Measurements from ENCODE around the gene FHAD1. TPM values are rescaled to one million over a fixed set of nuclear protein-coding genes. Genes with fewer than 3 reads are reported as not detected.
A peak's percentile ranks its signal among the peaks of the same experiment; 100 is the strongest.

FHAD1 gene
- total RNA-seq, 1 experiment from 2014 or later, result 0.42 TPM

DNA sequence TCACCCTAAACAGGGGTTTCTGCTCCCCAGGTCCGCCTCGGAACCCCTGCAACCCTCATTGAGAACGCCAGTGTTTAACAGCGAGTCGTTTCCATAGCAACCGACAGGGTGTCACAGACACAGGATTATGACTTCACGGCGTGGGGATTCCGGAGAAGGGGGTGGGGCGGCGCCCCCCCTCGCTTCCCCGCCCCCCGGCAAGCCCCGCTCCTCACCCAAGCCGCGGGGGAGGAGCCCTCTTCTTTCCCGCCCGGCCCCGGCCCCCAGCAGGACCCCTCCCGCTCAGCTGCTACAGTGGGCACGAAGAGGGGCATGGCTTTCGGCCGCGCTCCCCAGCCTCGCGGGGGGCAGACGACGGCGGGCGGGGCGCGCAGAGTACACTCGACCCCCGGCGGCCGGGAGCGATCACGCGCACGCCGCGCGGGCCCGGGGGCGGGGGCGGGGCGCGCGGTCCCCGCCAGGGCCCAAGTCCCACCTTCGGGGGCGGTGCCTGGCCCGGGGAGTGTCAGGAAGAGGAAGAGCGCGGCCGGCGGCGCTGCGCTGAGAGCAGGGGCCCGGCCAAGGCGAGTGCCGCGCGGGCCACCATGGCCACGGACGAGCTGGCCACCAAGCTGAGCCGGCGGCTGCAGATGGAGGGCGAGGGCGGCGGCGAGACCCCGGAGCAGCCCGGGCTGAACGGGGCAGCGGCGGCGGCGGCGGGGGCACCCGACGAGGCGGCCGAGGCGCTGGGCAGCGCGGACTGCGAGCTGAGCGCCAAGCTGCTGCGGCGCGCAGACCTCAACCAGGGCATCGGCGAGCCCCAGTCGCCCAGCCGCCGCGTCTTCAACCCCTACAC is 162.6 kb downstream of the FHAD1 start, which contains the start of gene EFHD2:
Gene EFHD2, plus strand, starts transcription at position 501 of the 835 bp plus-strand sequence. Its CDS starts 84 bp downstream, at position 585.
- in situ Hi-C loops (cut with HindIII; ENCODE audit: low pct_unique_long_range_greater_than_20kb, low sequenced_read_pairs), result no loop called here
- DNase-seq (ENCODE audit: low read depth, low spot score), result peak; percentile 76

GRCh38 chr1:15410223-15410883 is 163.3 kb downstream of the FHAD1 start:
- DNase-seq (ENCODE audit: low read depth, low spot score), result no peak
- in situ Hi-C loops (cut with HindIII; ENCODE audit: low pct_unique_long_range_greater_than_20kb, low sequenced_read_pairs), result no loop called here

GRCh38 chr1:15410884-15411245 is 163.8 kb downstream of the FHAD1 start:
- no peak for DNase-seq (ENCODE audit: low read depth, low spot score)
- in situ Hi-C loops (cut with HindIII; ENCODE audit: low pct_unique_long_range_greater_than_20kb, low sequenced_read_pairs), result no loop called here

DNA sequence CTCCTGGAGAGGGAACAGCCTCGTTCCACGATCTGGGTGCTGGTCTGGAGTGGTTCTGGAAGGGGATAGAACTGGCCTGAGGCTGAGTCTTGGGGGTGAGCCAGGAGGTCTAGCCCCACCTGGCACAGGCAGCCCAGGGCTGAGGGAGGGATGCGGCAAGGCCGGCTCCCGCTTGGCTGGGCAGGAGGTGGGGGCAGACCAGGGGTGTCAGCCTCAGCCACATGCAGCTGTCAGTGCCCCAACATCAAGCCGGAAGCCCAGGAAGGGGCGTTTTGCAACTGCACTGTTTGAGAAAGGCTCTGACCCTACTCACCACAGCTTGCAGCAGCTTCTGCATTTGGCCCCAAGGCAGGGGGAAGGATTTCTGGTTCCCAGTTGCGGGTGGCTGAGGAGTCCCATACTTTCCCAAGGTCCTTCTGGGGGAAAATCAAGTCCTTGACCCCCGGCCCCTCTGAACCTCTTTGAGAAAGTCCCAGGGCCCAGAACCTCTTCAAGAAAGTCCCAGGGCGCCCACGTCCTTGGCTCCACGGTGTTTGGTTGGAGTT is 164.6 kb downstream of the FHAD1 start:
- no peak for DNase-seq (ENCODE audit: low read depth, low spot score)

GRCh38 chr1:15412175-15412800 is 165.3 kb downstream of the FHAD1 start:
- no peak for DNase-seq (ENCODE audit: low read depth, low spot score)
- in situ Hi-C loops (cut with HindIII; ENCODE audit: low pct_unique_long_range_greater_than_20kb, low sequenced_read_pairs), result no loop called here

More for the DNA sequence above, 164.6 kb downstream of the FHAD1 start:
- in situ Hi-C loops (cut with HindIII; ENCODE audit: low pct_unique_long_range_greater_than_20kb, low sequenced_read_pairs), result no loop called here

DNA sequence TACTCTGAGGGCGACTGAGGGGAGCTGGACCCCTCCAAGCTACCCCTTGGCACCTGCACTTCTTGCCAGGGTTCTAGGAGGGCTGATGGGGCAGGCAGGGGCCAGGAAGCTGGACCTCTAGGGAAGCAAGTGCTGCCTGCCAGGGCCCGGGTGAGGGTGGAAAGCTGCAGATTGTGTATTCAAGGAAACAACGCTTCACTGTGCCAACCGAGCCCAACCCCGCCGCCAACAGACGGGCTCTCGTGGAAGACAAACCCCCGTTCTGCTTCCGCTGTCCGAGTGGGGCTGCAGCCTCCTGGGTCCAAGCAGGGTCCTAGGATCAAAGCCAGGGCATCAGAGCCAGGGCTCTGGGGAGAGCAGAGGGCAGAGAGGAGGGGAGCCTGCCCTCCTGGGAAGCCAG is 165.8 kb downstream of the FHAD1 start:
- in situ Hi-C loops (cut with HindIII; ENCODE audit: low pct_unique_long_range_greater_than_20kb, low sequenced_read_pairs), result no loop called here
- no peak for DNase-seq (ENCODE audit: low read depth, low spot score)

- in situ Hi-C loops (cut with HindIII; ENCODE audit: low pct_unique_long_range_greater_than_20kb, low sequenced_read_pairs), result no loop called here
- DNase-seq (ENCODE audit: low read depth, low spot score), result no peak
Measured at GRCh38 chr1:15413563-15414444, 166.8 kb downstream of the FHAD1 start.

DNA sequence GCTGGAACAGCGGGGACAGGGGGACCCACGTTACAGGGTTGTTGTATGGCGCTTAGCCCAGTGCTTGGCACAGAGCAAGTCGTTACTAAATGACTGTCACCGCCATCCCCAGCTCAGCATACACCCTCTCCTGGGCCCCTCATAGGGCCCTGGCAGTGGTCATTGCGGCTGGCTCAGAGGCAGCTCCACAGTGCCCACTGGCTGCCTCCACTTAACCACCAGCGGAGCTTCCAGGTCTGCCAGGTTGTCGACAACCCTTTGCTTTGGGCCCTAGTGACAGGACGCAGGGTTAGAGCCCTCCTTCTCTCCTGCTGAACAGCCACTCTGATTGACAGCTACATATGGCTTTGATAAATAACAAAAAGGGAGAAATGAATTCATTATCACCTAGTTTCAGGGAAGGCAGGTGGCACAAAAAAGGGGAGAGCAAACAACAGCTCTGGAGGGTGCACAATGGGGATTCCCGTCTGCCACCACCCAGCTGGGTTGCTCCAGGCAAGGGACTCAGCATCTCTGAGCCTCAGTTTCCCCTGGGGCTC is 167.5 kb downstream of the FHAD1 start:
- in situ Hi-C loops (cut with HindIII; ENCODE audit: low pct_unique_long_range_greater_than_20kb, low sequenced_read_pairs), result no loop called here
- no peak for DNase-seq (ENCODE audit: low read depth, low spot score)

DNA sequence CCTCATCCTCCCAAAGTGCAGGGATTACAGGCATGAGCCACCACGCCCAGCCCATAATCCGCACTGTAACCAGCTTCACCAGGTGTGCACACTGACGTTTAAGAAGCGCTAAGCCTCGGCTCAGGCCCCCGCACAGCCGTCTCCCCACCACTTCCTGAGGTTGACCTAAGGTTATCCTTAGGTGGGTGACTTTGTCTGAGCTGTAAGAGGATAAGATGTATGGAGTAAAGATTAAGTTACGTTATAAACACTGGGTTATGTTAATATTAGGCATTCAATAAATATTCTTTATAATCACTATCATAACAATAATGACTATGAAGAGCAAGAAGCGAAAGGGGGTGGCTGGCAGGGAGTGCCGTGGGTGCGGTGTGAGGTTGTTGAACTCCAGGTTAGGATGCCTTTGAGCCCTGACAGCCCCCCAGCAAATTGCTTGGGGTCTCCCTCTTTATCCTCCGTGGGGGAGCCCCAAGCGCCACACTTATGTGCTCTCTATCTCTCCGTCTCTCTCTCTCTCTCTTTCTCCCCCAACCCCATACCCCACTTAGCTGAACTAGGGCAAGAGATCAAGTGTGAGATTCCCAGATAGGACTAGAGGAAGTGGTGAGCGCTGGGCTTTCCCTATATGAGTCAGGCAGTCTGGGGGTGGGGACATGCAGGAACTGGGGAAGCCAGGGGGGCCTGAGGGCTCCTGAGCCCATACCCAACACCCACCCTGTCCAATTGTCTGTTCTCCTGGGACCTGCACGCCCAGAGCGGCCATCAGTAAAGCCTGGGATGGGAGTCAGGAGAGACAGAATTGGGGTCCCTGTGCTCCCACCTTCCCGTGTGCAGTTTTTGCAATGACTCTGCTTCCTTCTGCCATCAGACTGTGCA is 170.3 kb downstream of the FHAD1 start:
- no peak for DNase-seq (ENCODE audit: low read depth, low spot score)
- in situ Hi-C loops (cut with HindIII; ENCODE audit: low pct_unique_long_range_greater_than_20kb, low sequenced_read_pairs), result no loop called here

- in situ Hi-C loops (cut with HindIII; ENCODE audit: low pct_unique_long_range_greater_than_20kb, low sequenced_read_pairs), result no loop called here
- DNase-seq (ENCODE audit: low read depth, low spot score), result no peak
Measured at GRCh38 chr1:15418806-15419515, 171.9 kb downstream of the FHAD1 start.

- DNase-seq (ENCODE audit: low read depth, low spot score), result no peak
- in situ Hi-C loops (cut with HindIII; ENCODE audit: low pct_unique_long_range_greater_than_20kb, low sequenced_read_pairs), result no loop called here
Measured at GRCh38 chr1:15420853-15421465, 173.9 kb downstream of the FHAD1 start.

GRCh38 chr1:15422871-15423270 is 175.8 kb downstream of the FHAD1 start:
- in situ Hi-C loops (cut with HindIII; ENCODE audit: low pct_unique_long_range_greater_than_20kb, low sequenced_read_pairs), result no loop called here

DNA sequence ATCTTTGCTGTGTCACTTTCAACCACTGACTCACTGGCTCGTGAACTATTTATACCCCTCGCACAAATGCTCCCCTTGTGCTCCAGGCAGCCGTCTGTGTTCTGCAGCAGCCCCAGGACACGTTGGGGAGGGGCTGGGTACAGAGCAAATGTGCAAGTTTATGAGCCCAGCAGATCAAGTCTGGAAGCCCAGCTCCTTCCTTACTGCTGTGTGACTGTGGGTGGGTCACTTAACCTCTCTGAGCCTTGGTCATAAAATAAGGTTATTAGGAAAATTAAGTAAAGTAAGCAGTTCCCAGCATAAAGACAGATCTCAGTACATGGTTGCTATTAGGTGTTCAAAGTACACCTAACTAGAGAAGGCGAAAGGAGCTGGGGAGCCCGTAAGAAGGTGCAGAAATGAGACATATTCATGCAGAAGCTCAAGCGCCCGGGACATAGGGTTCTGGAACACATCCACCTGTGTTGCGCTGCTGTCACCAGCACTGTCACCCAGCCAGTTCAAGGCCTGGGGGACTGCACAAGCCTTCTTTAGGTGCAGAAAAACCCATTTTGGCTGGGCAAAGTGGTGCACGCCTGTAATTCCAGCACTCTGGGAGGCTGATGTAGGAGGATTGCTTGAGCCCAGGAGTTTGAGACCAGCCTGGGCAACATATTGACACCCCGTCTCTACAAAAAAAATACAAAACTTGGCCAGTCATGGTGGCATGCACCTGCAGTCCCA is 176.5 kb downstream of the FHAD1 start:
- in situ Hi-C loops (cut with HindIII; ENCODE audit: low pct_unique_long_range_greater_than_20kb, low sequenced_read_pairs), result no loop called here

More at GRCh38 chr1:15422871-15423270, 175.8 kb downstream of the FHAD1 start:
- no peak for DNase-seq (ENCODE audit: low read depth, low spot score)

GRCh38 chr1:15424146-15424667 is 177.2 kb downstream of the FHAD1 start:
- no peak for DNase-seq (ENCODE audit: low read depth, low spot score)
- in situ Hi-C loops (cut with HindIII; ENCODE audit: low pct_unique_long_range_greater_than_20kb, low sequenced_read_pairs), result no loop called here

More for the DNA sequence above, 176.5 kb downstream of the FHAD1 start:
- peak; percentile 80 for DNase-seq (ENCODE audit: low read depth, low spot score)
